HepG2 (cell line): Measurements from ENCODE around the gene TRIM15. TPM values are rescaled to one million over a fixed set of nuclear protein-coding genes. Genes with fewer than 3 reads are reported as not detected.
A peak's percentile ranks its signal among the peaks of the same experiment; 100 is the strongest.

Source experiments
- ARNT ChIP-seq: fragments of 450-650 bp; IDR thresholded peaks from 2 replicates; pipeline ENCODE4 v1.6.1; 2017
- CREBL2 ChIP-seq: sonication (generic); formaldehyde crosslinking; IDR thresholded peaks from 2 replicates; pipeline ENCODE4 v1.8.1; 2023; ENCODE audit warnings: missing genetic modification reagents, mild to moderate bottlenecking, borderline replicate concordance
- ELK4 ChIP-seq: sonication (generic); formaldehyde crosslinking; IDR thresholded peaks from 2 replicates; pipeline ENCODE4 v1.9.0; 2021; ENCODE audit warnings: missing genetic modification reagents, borderline replicate concordance
- MEIS2 ChIP-seq: sonication (generic); formaldehyde crosslinking; IDR thresholded peaks from 2 replicates; pipeline ENCODE4 v1.9.0; 2021; ENCODE audit warnings: mild to moderate bottlenecking, missing genetic modification reagents
- MYPOP ChIP-seq: sonication (generic); formaldehyde crosslinking; IDR thresholded peaks from 2 replicates; pipeline ENCODE4 v1.8.1; 2023; ENCODE audit warnings: mild to moderate bottlenecking, moderate library complexity, missing genetic modification reagents
- NR2F1 ChIP-seq, 2 experiments: fragments of 450-650 bp in 1 of 2; formaldehyde crosslinking in 1 of 2; IDR thresholded peaks; 2 replicates each; pipeline versions ENCODE4 v1.5.0 to v1.6.1; 2016 to 2020; ENCODE audit warnings: mild to moderate bottlenecking in 1 of 2, missing compliant biosample characterization in 1 of 2, missing genetic modification reagents in 1 of 2, moderate library complexity in 1 of 2
- PBX2 ChIP-seq: IDR thresholded peaks from 2 replicates; pipeline ENCODE4 v1.6.1; 2016; ENCODE audit warnings: control low read depth
- PITX1 ChIP-seq: sonication (generic); formaldehyde crosslinking; IDR thresholded peaks from 2 replicates; pipeline ENCODE4 v1.5.1; 2020; ENCODE audit warnings: mild to moderate bottlenecking, missing genetic modification reagents
- SMAD3 ChIP-seq: sonication (generic); formaldehyde crosslinking; IDR thresholded peaks from 2 replicates; pipeline ENCODE4 v1.4.0; 2020; ENCODE audit warnings: missing genetic modification reagents
- SP2 ChIP-seq: sonication (generic); formaldehyde crosslinking; IDR thresholded peaks from 2 replicates; pipeline ENCODE4 v1.5.1; 2020; ENCODE audit warnings: mild to moderate bottlenecking, missing genetic modification reagents
- TAF15 ChIP-seq: fragments of 200-400 bp; formaldehyde crosslinking; IDR thresholded peaks from one replicate; pipeline ENCODE4 v1.6.1; 2018; ENCODE audit warnings: mild to moderate bottlenecking, low read depth, low read length; ENCODE audit not compliant: poor library complexity, severe bottlenecking
- TBL1XR1 ChIP-seq: fragments of 150-350 bp; IDR thresholded peaks from 2 replicates; pipeline ENCODE4 v1.6.1; 2014; ENCODE audit warnings: borderline replicate concordance, low read length; ENCODE audit not compliant: partially characterized antibody
- ZFP91 ChIP-seq: sonication (generic); formaldehyde crosslinking; IDR thresholded peaks from 2 replicates; pipeline ENCODE4 v1.9.0; 2022; ENCODE audit warnings: missing genetic modification reagents, mild to moderate bottlenecking, borderline replicate concordance
- ZNF12 ChIP-seq: sonication (generic); formaldehyde crosslinking; IDR thresholded peaks from 2 replicates; pipeline ENCODE4 v1.5.0; 2020; ENCODE audit warnings: missing genetic modification reagents
- ZNF274 ChIP-seq: sonication (generic); formaldehyde crosslinking; IDR thresholded peaks from 2 replicates; pipeline ENCODE4 v1.5.1; 2020; ENCODE audit warnings: mild to moderate bottlenecking, missing genetic modification reagents
- ZNF431 ChIP-seq: sonication (generic); formaldehyde crosslinking; IDR thresholded peaks from 2 replicates; pipeline ENCODE4 v1.9.0; 2022; ENCODE audit warnings: missing genetic modification reagents, low read depth, mild to moderate bottlenecking, borderline replicate concordance
- ZNF614 ChIP-seq: IDR thresholded peaks from 2 replicates; pipeline ENCODE4 v1.6.1; 2018; ENCODE audit warnings: missing biosample characterization, missing genetic modification reagents, inconsistent platforms, borderline replicate concordance
- ZNF850 ChIP-seq: sonication (generic); formaldehyde crosslinking; conservative IDR thresholded peaks from 2 replicates; pipeline ENCODE4 v1.9.0; 2021; ENCODE audit warnings: mild to moderate bottlenecking, missing genetic modification reagents
- ZSCAN9 ChIP-seq: IDR thresholded peaks from 2 replicates; pipeline ENCODE4 v1.6.1; 2016; ENCODE audit warnings: borderline replicate concordance
- ZXDC ChIP-seq: sonication (generic); formaldehyde crosslinking; IDR thresholded peaks from 2 replicates; pipeline ENCODE4 v1.5.0; 2020; ENCODE audit warnings: mild to moderate bottlenecking, missing genetic modification reagents
- polyA plus RNA-seq, 8 experiments: library from polyadenylated mRNA; depleted of rRNA in 3 of 8; stranded (reverse) in 7 of 8; unstranded in 1 of 8; fragments of >200 nt; fragmentation: Illumina TruSeq in 4 of 8; extraction: Trizol in 4 of 8; gene quantifications; 2 replicates each; pipeline versions ENCODE4 v1.2.1 to v1.2.3, GENCODE V29; 2011 to 2016; ENCODE audit warnings: low read depth in 4 of 8, missing spikeins in 1 of 8, mixed read lengths in 1 of 8; ENCODE audit not compliant: insufficient read depth in 1 of 8
- total RNA-seq, 5 experiments: library from RNA; depleted of rRNA; stranded (reverse); fragments of >200 nt; fragmentation: Illumina TruSeq; extraction: Trizol; gene quantifications; 2 replicates each; pipeline ENCODE4 v1.2.3, GENCODE V29; 2016; ENCODE audit warnings: low read depth in 1 of 5

TRIM15 gene
- total and polyA plus RNA-seq, 2 of the 13 experiments (the other 11 are each of a cell fraction or from before 2014, with no cell fraction given), result 35.1 to 38.2 TPM

GRCh38 chr6:30206799-30207618 is 43.7 kb downstream of the TRIM15 start (continued):
- TF ChIP-seq ZNF274 (CRISPR knock-in tag) (no peak), MYPOP (CRISPR knock-in tag) (peak; percentile 71), ZXDC (CRISPR knock-in tag) (no peak), ELK4 (no peak), ZSCAN9 (CRISPR knock-in tag) (no peak), SMAD3 (CRISPR knock-in tag) (no peak), ZNF431 (CRISPR knock-in tag) (peak; percentile 81; the same call in 1 of the 2 replicates), TAF15 (no peak), SP2 (no peak), ZFP91 (peak; percentile 46; the same call in 1 of the 2 replicates), MEIS2 (CRISPR knock-in tag) (no peak; the same call in none of the 2 replicates), TBL1XR1 (peak; percentile 50), ZNF850 (CRISPR knock-in tag) (no peak), PBX2 (no peak), ARNT (no peak), ZNF614 (CRISPR knock-in tag) (peak; percentile 92; the same call in 1 of the 2 replicates), ZNF12 (CRISPR knock-in tag) (peak; percentile 40), NR2F1 (CRISPR knock-in tag; IDR thresholded peaks at IDR 0.05) (peak; percentile 39 to 74; a peak in 2 of 4 replicates), CREBL2 (CRISPR knock-in tag) (no peak), PITX1 (CRISPR knock-in tag) (peak; percentile 93)
